ENCODE measurements around the gene CCSAP.

CCSAP gene

GRCh38 chr1:229339520-229339919, 3.3 kb downstream of the CCSAP start:
- H3K4me3 ChIP-seq (replicated peaks; ENCODE audit: insufficient read depth, low read length): no peak overlapping the region
- no peak for TF ChIP-seq GABPA (IDR thresholded peaks at IDR 0.05; ENCODE audit: low read depth)
- no peak for TF ChIP-seq SPI1 (IDR thresholded peaks at IDR 0.05; ENCODE audit: borderline replicate concordance, low read depth)
- TF ChIP-seq REST (IDR thresholded peaks at IDR 0.05; ENCODE audit: insufficient replicate concordance, low read depth): no peak
- no peak overlapping the region for H3K27ac ChIP-seq (replicated peaks)
- peak in 1 of 2 experiments; percentile 11 for DNase-seq (ENCODE audit: low read depth in 1 of 2, low spot score in 1 of 2)
- no peaks in the 10 kb centered on the region for H3K27me3 ChIP-seq (ENCODE audit: insufficient read depth, poor library complexity, severe bottlenecking)

GRCh38 chr1:229339086-229339485, 3.8 kb downstream of the CCSAP start:
- H3K27me3 ChIP-seq (ENCODE audit: insufficient read depth, poor library complexity, severe bottlenecking): no peaks in the 10 kb centered on the region
- DNase-seq (ENCODE audit: low read depth in 1 of 2, low spot score in 1 of 2): no peak
- H3K27ac ChIP-seq (replicated peaks): no peak overlapping the region
- TF ChIP-seq GABPA (IDR thresholded peaks at IDR 0.05; ENCODE audit: low read depth): no peak
- TF ChIP-seq REST (IDR thresholded peaks at IDR 0.05; ENCODE audit: insufficient replicate concordance, low read depth): no peak
- no peak for TF ChIP-seq CTCF (IDR thresholded peaks at IDR 0.05; ENCODE audit: insufficient read depth, low read length)
- no peak overlapping the region for H3K4me3 ChIP-seq (replicated peaks; ENCODE audit: insufficient read depth, low read length)

GRCh38 chr1:229336345-229336744, 6.5 kb downstream of the CCSAP start:
- Histone ChIP-seq H3K4me3 (replicated peaks; ENCODE audit: insufficient read depth, low read length) (no peak overlapping the region), H3K27ac (replicated peaks) (no peak overlapping the region), H3K27me3 (ENCODE audit: insufficient read depth, poor library complexity, severe bottlenecking) (no peaks in the 10 kb centered on the region)
- no peak for TF ChIP-seq POLR2AphosphoS5 (IDR thresholded peaks at IDR 0.05; ENCODE audit: low read depth)
- TF ChIP-seq GABPA (IDR thresholded peaks at IDR 0.05; ENCODE audit: low read depth): no peak
- no peak for TF ChIP-seq CTCF (IDR thresholded peaks at IDR 0.05; ENCODE audit: insufficient read depth, low read length)
- TF ChIP-seq SPI1 (IDR thresholded peaks at IDR 0.05; ENCODE audit: borderline replicate concordance, low read depth): no peak
- no peak for TF ChIP-seq REST (IDR thresholded peaks at IDR 0.05; ENCODE audit: insufficient replicate concordance, low read depth)
- DNase-seq (ENCODE audit: low read depth in 1 of 2, low spot score in 1 of 2): no peak

- DNase-seq (ENCODE audit: low read depth in 1 of 2, low spot score in 1 of 2): no peak
- Histone ChIP-seq H3K27ac (replicated peaks) (no peak overlapping the region), H3K27me3 (ENCODE audit: insufficient read depth, poor library complexity, severe bottlenecking) (no peaks in the 10 kb centered on the region), H3K4me3 (replicated peaks; ENCODE audit: insufficient read depth, low read length) (no peak overlapping the region)
- no peak for TF ChIP-seq GABPA (IDR thresholded peaks at IDR 0.05; ENCODE audit: low read depth)
- TF ChIP-seq CTCF (IDR thresholded peaks at IDR 0.05; ENCODE audit: insufficient read depth, low read length): no peak
- TF ChIP-seq POLR2AphosphoS5 (IDR thresholded peaks at IDR 0.05; ENCODE audit: low read depth): no peak
These were observed 8.1 kb downstream of the CCSAP start for GRCh38 chr1:229334716-229335115.

Measured in HL-60 (cell line).